Measurements from ENCODE around the gene RPS2.

Gene RPS2

GRCh38 chr16:1985466-1986150 is 21.0 kb upstream of the RPS2 start:
- no peak for DNase-seq (ENCODE audit: low read depth in 2 of 2)
- no peak for TF ChIP-seq CTCF (IDR thresholded peaks at IDR 0.05; ENCODE audit: low read depth, low read length)
- H3K4me3 ChIP-seq (replicated peaks in 1 of 2; ENCODE audit: low read depth in 2 of 2, low read length in 2 of 2) = peak overlapping the region in 1 of 2 donors; percentile 74

- TF ChIP-seq CTCF (IDR thresholded peaks at IDR 0.05; ENCODE audit: low read depth, low read length) = no peak
- H3K4me3 ChIP-seq (replicated peaks in 1 of 2; ENCODE audit: low read depth in 2 of 2, low read length in 2 of 2) = peak overlapping the region; percentile 74
- peak in 1 of 2 donors; percentile 43 for DNase-seq (ENCODE audit: low read depth in 2 of 2)
These were observed 20.0 kb upstream of the RPS2 start for GRCh38 chr16:1984347-1985225.

GRCh38 chr16:1983544-1984346 is 19.1 kb upstream of the RPS2 start, which contains the start of gene GFER:
Gene GFER (plus strand): TSS chr16:1984193. CDS start chr16:1984219, 26 bp downstream.
- DNase-seq (ENCODE audit: low read depth in 2 of 2) = peak; percentile 94 to 97
- TF ChIP-seq CTCF (IDR thresholded peaks at IDR 0.05; ENCODE audit: low read depth, low read length) = peak; percentile 28
- peak within 1 kb of the TSS; percentile 74 for H3K4me3 ChIP-seq (replicated peaks in 1 of 2; ENCODE audit: low read depth in 2 of 2, low read length in 2 of 2)

- TF ChIP-seq CTCF (IDR thresholded peaks at IDR 0.05; ENCODE audit: low read depth, low read length) = no peak
- no peak for DNase-seq (ENCODE audit: low read depth in 2 of 2)
- H3K4me3 ChIP-seq (replicated peaks in 1 of 2; ENCODE audit: low read depth in 2 of 2, low read length in 2 of 2) = peak overlapping the region; percentile 5 to 74
These were observed 18.4 kb upstream of the RPS2 start for GRCh38 chr16:1982991-1983543.

GRCh38 chr16:1982013-1982433 is 17.4 kb upstream of the RPS2 start:
- H3K4me3 ChIP-seq (replicated peaks in 1 of 2; ENCODE audit: low read depth in 2 of 2, low read length in 2 of 2) = no peak overlapping the region
- DNase-seq (ENCODE audit: low read depth in 2 of 2) = no peak
- no peak for TF ChIP-seq CTCF (IDR thresholded peaks at IDR 0.05; ENCODE audit: low read depth, low read length)

- no peak for DNase-seq (ENCODE audit: low read depth in 2 of 2)
- H3K4me3 ChIP-seq (replicated peaks in 1 of 2; ENCODE audit: low read depth in 2 of 2, low read length in 2 of 2) = no peak within 1 kb of the TSS
- no peak for TF ChIP-seq CTCF (IDR thresholded peaks at IDR 0.05; ENCODE audit: low read depth, low read length)
These were observed 16.8 kb upstream of the RPS2 start, which contains the start of gene NOXO1 for GRCh38 chr16:1981398-1981836. Gene NOXO1 (minus strand): TSS chr16:1981469. CDS start chr16:1981179, 290 bp downstream.

All from cardiac fibroblast (primary cell).